Transverse colon (tissue), 3 donors: Measurements from ENCODE around the gene LPO.

ENCODE experiments used
- CTCF ChIP-seq, 5 experiments: fragments of 200-600 bp in 3 of 5; fragments of 450-650 bp in 2 of 5; sonication (generic) in 3 of 5; IDR thresholded peaks; 1 replicate in 2 of 5; 2 replicates in 3 of 5; pipeline ENCODE4 v1.5.1; 2016 to 2017; ENCODE audit warnings: antibody characterized with exemption in 5 of 5, inconsistent platforms in 3 of 5, mild to moderate bottlenecking in 2 of 5, moderate library complexity in 1 of 5
- EP300 ChIP-seq: sonication (generic); formaldehyde crosslinking; IDR thresholded peaks from one replicate; pipeline ENCODE4 v1.6.1; 2017; ENCODE audit warnings: antibody characterized with exemption, low read depth
- POLR2A ChIP-seq: fragments of 450-650 bp; IDR thresholded peaks from one replicate; pipeline ENCODE4 v1.6.1; 2016; ENCODE audit warnings: antibody characterized with exemption, mild to moderate bottlenecking, moderate library complexity

GRCh38 chr17:58275417-58275816 lies 37.0 kb downstream of the LPO start:
- no peak for TF ChIP-seq POLR2A
- TF ChIP-seq CTCF (IDR thresholded peaks at IDR 0.05), result no peak
- no peak for TF ChIP-seq EP300
